Muscle of leg (tissue), 11 donors: Measurements from ENCODE around the gene ADIPOR2. TPM values are rescaled to one million over a fixed set of nuclear protein-coding genes. Genes with fewer than 3 reads are reported as not detected.
"Not testable (repeated sequence)": the region's sequence is repeated elsewhere in the genome, so short reads cannot be mapped to it uniquely, and the experiment has no call there.

Experiments
- DNase-seq: peaks from one replicate; pipeline ENCODE4 v3.0.0; 2013
- H3K27ac ChIP-seq: one replicate; pipeline ENCODE4 v1.5.1; 2013; ENCODE audit warnings: mild to moderate bottlenecking, low read length, control low read depth
- H3K27me3 ChIP-seq: one replicate; pipeline ENCODE4 v1.6.1; 2013; ENCODE audit warnings: low read length; ENCODE audit not compliant: control insufficient read depth, insufficient read depth
- H3K36me3 ChIP-seq: one replicate; pipeline ENCODE4 v1.6.1; 2013; ENCODE audit warnings: low read length; ENCODE audit not compliant: control insufficient read depth, insufficient read depth
- H3K4me1 ChIP-seq: one replicate; pipeline ENCODE4 v1.6.1; 2013; ENCODE audit warnings: low read length; ENCODE audit not compliant: control insufficient read depth, insufficient read depth
- H3K4me3 ChIP-seq: one replicate; pipeline ENCODE4 v1.5.1; 2013; ENCODE audit warnings: low read length, control low read depth
- H3K9me3 ChIP-seq: replicated peaks from 2 replicates; pipeline ENCODE4 v1.6.1; 2013; ENCODE audit warnings: low read depth, low read length; ENCODE audit not compliant: control insufficient read depth
- whole genome bisulfite sequencing: methylation state at CpG from one replicate; pipeline ENCODE4 v1.1.5; 2013; ENCODE audit warnings: missing lambda C conversion rate; ENCODE audit not compliant: insufficient coverage; 5-methylcytosine and 5-hydroxymethylcytosine counted together
- polyA plus RNA-seq, 8 donors: library from polyadenylated mRNA; unstranded; fragments of 120-200 nt; gene quantifications; one replicate each; pipeline versions ENCODE4 v1.2.1 to v1.2.3, GENCODE V29; 2013; ENCODE audit warnings: inconsistent platforms in 1 of 8, low replicate concordance in 1 of 8; ENCODE audit not compliant: insufficient read length in 8 of 8, insufficient read depth in 1 of 8
- total RNA-seq: library from RNA; stranded (reverse); fragments of 120-200 nt; gene quantifications from one replicate; pipeline ENCODE4 v1.2.4, GENCODE V29; 2013

Gene ADIPOR2
- total and polyA plus RNA-seq, 9 donors: 18.4 to 30.0 (median 25.1) TPM

DNA sequence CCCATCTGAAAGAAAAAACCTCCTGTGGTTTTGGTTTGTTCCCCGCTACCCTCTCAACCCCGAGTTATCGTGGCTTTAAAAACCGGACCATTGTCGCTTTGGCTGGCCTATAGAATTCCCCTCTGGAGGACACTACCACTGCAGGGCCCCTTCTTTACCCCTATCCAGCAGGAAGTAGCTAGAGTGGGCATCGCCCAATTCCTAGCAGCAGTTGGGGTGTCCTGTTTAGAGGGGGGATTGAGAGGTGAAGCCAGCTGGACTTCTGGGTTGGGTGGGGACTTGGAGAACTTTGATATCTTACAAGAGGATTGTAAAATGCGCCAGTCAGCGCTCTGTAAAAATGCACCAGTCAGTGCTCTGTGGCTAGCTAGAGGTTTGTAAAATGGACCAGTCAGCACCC is 24.6 kb downstream of the ADIPOR2 start:
- not testable (repeated sequence) for DNase-seq, H3K27me3 ChIP-seq, H3K4me1 ChIP-seq, H3K27ac ChIP-seq, H3K9me3 ChIP-seq, H3K4me3 ChIP-seq, H3K36me3 ChIP-seq
- 97% methylated on average over 2 of the region's 8 CpGs for WGBS

DNA sequence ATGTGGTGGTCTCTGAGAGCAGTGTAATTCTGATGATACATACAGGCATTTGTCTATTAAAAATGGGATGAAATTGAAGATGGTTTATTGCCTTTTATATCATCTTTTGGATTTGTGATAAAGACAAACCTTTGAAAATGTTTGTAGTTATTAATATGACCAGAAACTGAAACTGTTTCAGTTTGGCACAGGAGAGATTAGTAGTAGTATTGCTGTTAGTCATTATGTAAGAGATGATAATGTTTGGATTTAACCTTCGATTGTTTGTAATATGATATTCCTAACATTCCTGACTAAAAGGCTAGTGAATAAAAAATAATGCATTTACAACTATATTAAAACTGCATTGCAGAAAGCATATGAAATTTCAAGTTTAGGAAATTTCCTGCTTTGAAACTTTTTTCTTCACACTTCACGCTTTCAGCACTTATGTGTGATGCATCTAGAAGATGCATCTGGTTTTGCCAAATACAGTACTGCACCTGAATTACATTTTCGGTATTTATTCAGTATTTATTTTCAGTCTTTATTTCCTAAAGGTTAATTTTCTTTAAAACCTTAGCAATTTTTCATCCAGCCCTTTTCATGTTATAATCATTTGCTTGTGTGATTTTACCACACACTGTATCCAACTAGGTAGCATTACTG is 25.5 kb downstream of the ADIPOR2 start:
- H3K4me3 ChIP-seq: no peak overlapping the region
- H3K27me3 ChIP-seq: no peaks in the 10 kb centered on the region
- H3K9me3 ChIP-seq: peaks cover 6% of the 10 kb centered on the region
- WGBS: no CpG with 5 or more reads among the region's 3 CpGs
- no peaks in the 10 kb centered on the region for H3K4me1 ChIP-seq
- H3K36me3 ChIP-seq: no peaks in the 10 kb centered on the region
- peak; percentile 11 for DNase-seq
- H3K27ac ChIP-seq: no peak overlapping the region

DNA sequence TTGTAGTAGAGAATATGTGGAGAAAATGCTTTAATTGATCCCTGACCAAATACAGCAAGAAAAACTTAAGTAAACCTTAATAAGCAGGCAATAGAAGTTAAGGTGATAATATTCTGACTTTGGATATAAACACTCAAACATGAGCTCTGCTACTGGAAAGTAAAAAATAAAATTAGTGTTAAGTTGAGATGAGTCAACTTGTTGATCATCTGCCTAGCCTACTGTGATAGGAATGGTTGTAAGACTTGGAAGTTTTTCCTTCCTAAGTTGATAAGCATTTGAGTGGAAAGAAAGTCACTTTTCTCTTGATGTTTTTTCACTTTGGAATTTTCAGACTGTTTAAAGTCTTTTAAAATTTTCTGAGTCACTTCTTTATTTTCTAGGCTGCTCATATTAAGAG is 26.0 kb downstream of the ADIPOR2 start:
- Histone ChIP-seq H3K4me3 (no peak overlapping the region), H3K27ac (no peak overlapping the region), H3K36me3 (no peaks in the 10 kb centered on the region), H3K27me3 (no peaks in the 10 kb centered on the region), H3K9me3 (peaks cover 6% of the 10 kb centered on the region), H3K4me1 (no peaks in the 10 kb centered on the region)
- no peak for DNase-seq

DNA sequence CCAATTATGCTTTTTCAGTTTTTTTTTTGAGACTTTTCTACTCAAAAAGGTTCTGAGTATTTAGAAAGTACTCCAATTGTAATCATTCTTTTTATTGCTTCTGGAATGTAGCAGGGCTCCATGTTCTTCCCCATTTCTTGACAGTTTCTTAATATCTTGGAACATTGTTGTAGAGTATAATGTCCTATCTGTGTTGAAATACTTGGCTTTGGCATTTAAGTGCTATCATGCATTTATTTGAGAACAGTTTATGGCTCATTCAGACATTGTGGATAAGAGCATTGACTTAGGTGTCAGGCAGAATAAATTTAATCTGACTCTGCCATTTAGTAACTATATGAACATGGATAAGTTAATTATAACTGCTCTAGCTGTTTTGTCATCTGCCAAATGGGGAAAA is 28.3 kb downstream of the ADIPOR2 start:
- Histone ChIP-seq H3K36me3 (no peaks in the 10 kb centered on the region), H3K9me3 (peaks cover 6% of the 10 kb centered on the region), H3K4me1 (no peaks in the 10 kb centered on the region), H3K27ac (no peak overlapping the region), H3K27me3 (no peaks in the 10 kb centered on the region), H3K4me3 (no peak overlapping the region)
- DNase-seq: peak; percentile 18

DNA sequence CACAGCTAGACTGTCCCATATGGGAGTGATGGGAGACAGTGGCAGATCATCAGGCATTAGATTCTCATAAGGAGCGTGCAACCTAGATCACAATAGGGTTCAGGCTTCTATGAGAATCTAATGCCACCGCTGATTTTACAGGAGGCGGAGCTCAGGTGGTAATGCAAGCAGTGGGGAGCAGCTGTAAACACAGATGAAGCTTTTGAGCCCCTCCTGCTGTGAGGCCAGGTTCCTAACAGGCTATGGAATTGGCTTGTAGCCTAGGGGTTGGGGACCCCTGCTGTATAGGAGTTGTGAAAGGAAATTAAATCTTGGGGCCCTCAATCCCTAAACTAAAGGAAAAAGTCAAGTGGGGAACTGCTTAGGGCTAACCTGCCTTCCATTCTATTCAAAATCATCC is 29.6 kb downstream of the ADIPOR2 start:
- 90% methylated on average over 3 of the region's 3 CpGs for WGBS
- Histone ChIP-seq H3K9me3 (no peaks in the 10 kb centered on the region), H3K27ac (no peak overlapping the region), H3K36me3 (no peaks in the 10 kb centered on the region), H3K27me3 (no peaks in the 10 kb centered on the region), H3K4me1 (no peaks in the 10 kb centered on the region), H3K4me3 (no peak overlapping the region)
- DNase-seq: no peak

DNA sequence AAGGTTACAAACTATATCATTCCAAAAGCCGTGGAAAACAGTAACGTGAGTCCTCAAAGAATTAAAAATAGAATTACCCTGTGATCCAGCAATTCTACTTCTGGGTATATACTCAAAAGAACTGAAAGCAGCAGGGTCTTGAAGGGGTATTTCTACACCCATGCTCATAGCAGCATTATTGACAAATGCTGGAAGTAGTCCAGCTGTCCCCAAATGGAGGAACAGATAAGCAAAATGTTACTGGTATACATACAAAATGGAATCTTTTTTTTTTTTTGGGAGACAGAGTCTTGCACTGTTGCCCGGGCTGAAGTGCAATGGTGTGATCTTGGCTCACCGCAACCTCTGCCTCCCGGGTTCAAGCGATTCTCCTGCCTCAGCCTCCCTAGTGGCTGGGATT is 32.9 kb downstream of the ADIPOR2 start:
- Histone ChIP-seq H3K27me3 (no peaks in the 10 kb centered on the region), H3K9me3 (no peaks in the 10 kb centered on the region), H3K27ac (no peak overlapping the region), H3K4me3 (no peak overlapping the region), H3K4me1 (no peaks in the 10 kb centered on the region), H3K36me3 (no peaks in the 10 kb centered on the region)
- 88% methylated on average over 4 of the region's 6 CpGs for WGBS
- DNase-seq: no peak

DNA sequence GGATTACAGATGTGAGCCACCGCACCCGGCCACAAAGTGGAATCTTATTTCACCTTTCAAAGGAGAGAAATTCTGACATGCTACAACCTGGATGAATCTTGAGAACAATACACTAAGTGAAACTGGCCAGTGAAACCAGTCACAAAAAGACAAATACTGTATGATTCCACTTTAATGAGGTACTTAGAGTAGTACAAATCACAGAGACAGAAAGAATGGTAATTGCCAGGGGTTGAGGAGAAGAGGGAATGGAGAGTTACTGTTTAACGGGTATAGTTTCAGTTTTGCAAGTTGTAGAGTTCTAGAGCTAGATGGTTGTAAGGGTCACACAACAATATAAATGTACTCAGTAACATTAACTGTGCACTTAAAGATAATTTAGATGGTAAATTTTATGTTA is 33.4 kb downstream of the ADIPOR2 start:
- no CpG with 5 or more reads among the region's 3 CpGs for WGBS
- no peaks in the 10 kb centered on the region for H3K4me1 ChIP-seq
- no peaks in the 10 kb centered on the region for H3K36me3 ChIP-seq
- H3K27ac ChIP-seq: no peak overlapping the region
- no peaks in the 10 kb centered on the region for H3K9me3 ChIP-seq
- DNase-seq: no peak
- no peaks in the 10 kb centered on the region for H3K27me3 ChIP-seq
- H3K4me3 ChIP-seq: no peak overlapping the region

DNA sequence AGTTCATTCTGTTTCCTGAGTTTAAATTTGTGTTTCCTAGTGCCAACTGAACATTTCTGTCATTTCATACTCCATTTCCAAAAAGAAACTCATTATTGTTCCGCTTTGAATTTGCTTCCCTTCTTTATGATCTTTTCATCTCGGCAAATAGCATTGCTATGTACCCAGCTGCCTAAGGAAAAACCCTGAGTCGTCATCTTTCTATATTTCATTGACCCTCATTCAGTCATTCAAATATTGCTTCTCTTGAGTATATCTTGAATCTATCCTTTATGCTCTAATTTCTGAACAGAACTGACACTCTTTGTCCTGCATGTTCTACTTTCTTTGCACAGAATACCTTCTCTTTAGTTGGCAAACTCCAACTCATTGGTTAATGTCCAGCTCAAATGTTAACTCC is 35.9 kb downstream of the ADIPOR2 start:
- Histone ChIP-seq H3K36me3 (no peaks in the 10 kb centered on the region), H3K9me3 (no peaks in the 10 kb centered on the region), H3K27ac (no peak overlapping the region), H3K27me3 (no peaks in the 10 kb centered on the region), H3K4me3 (no peak overlapping the region), H3K4me1 (no peaks in the 10 kb centered on the region)
- DNase-seq: no peak
- 83% methylated on average over 2 of the region's 3 CpGs for WGBS

DNA sequence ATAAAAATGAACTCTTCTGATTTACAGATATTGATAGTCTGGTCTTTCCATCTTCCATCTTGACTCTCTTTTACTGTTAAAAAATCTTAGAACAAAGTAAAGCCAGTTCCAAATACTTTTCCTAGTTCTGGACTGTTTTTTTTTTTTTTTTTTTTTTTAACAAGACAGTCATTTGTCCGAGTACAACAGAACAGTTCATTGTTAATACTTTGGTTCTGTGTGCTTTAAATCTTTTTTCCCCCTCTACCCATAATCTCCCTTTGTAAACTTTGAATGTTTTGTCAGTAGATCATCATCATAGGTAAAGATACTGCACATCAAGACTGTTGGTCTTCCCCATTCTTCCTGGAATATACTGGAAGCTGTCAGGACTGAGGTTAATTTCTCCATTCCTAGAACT is 38.0 kb downstream of the ADIPOR2 start:
- H3K36me3 ChIP-seq: no peaks in the 10 kb centered on the region
- H3K4me1 ChIP-seq: no peaks in the 10 kb centered on the region
- WGBS: no CpG with 5 or more reads among the region's 1 CpG
- no peak for DNase-seq
- H3K9me3 ChIP-seq: no peaks in the 10 kb centered on the region
- no peak overlapping the region for H3K4me3 ChIP-seq
- H3K27ac ChIP-seq: no peak overlapping the region
- H3K27me3 ChIP-seq: no peaks in the 10 kb centered on the region

DNA sequence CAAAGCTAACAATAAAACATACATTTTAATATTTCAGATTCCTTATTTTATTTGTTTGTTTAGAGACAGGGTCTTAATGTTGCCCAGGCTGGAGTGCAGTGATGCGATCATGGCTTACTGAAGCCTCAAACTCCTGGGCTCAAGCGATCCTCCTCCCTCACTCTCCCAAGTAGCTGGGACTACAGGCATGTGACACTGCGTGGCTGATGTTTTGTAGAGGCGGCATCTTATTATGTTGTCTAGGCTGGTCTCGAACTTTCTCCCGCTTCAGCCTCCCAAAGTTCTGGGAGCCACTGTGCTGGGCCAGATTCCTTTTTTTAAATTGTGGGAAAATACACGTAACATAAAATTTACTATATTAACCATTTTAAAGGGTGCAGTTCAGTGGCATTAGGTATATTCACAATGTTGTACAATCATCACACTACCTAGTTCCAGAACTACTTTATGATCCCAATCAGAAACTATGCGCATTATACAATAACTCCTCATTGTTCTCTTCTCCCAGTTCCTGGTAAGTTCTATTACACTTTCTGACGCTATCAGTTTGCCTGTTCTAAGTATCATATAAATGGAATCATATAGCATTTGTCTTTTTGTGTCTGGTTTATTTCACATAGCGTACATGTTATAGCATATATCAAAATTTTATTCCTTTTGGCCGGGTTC is 40.3 kb downstream of the ADIPOR2 start:
- Histone ChIP-seq H3K27me3 (no peaks in the 10 kb centered on the region), H3K4me3 (no peak overlapping the region), H3K36me3 (no peaks in the 10 kb centered on the region), H3K9me3 (no peaks in the 10 kb centered on the region), H3K27ac (no peak overlapping the region), H3K4me1 (no peaks in the 10 kb centered on the region)
- DNase-seq: no peak
- 80% methylated on average over 1 of the region's 11 CpGs for WGBS

DNA sequence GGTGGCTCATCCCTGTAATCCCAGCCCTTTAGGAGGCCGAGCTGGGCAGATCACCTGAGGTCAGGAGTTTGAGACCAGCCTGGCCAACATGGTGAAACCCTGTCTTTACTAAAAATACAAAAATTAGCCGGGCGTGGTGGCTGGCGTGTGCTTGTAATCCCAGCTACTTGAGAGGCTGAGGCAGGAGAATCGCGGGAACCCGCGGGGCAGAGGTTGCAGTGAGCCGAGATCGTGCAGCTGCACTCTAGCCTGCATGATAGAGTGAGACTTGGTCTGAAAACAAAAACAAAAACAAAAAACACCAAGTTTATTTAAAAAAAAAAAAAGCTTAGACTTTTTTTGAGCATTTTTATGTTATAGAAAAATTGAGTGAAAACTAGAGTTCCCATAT is 40.8 kb downstream of the ADIPOR2 start:
- H3K27me3 ChIP-seq, H3K9me3 ChIP-seq, H3K27ac ChIP-seq, DNase-seq, H3K36me3 ChIP-seq, H3K4me1 ChIP-seq, H3K4me3 ChIP-seq: not testable (repeated sequence)
- 50% methylated on average over 1 of the region's 10 CpGs for WGBS
